Adipose tissue (tissue), 3 donors: ENCODE measurements around the gene MED8. TPM values are rescaled to one million over a fixed set of nuclear protein-coding genes. Genes with fewer than 3 reads are reported as not detected.

Experiments used
- H3K27ac ChIP-seq: one replicate; pipeline ENCODE4 v1.5.1; 2013; ENCODE audit warnings: low read depth, low read length
- WGBS, 3 donors: extraction: QIAGEN DNeasy Blood & Tissue Kit; methylation state at CpG; one replicate each; pipeline ENCODE4 v1.1.7; 2013; 5-methylcytosine and 5-hydroxymethylcytosine counted together
- polyA plus RNA-seq, 3 donors: library from polyadenylated mRNA; stranded (reverse); fragments of 200-250 nt; gene quantifications; one replicate each; pipeline ENCODE4 v1.2.3, GENCODE V29; 2013
- donor health status: healthy with polysubstance abuse.
- donor health status: Bipolar disorder and iron deficiency.
- donor health status: healthy.

MED8 gene
- polyA plus RNA-seq, 3 donors = 20.5 to 33.4 (median 28.6) TPM

- WGBS, 3 donors = 34 to 68% (median 53%) methylated on average over 11 of the region's 11 CpGs
- H3K27ac ChIP-seq = no peak overlapping the region
These were observed 39.9 kb downstream of the MED8 start for GRCh38 chr1:43349594-43350306.

DNA sequence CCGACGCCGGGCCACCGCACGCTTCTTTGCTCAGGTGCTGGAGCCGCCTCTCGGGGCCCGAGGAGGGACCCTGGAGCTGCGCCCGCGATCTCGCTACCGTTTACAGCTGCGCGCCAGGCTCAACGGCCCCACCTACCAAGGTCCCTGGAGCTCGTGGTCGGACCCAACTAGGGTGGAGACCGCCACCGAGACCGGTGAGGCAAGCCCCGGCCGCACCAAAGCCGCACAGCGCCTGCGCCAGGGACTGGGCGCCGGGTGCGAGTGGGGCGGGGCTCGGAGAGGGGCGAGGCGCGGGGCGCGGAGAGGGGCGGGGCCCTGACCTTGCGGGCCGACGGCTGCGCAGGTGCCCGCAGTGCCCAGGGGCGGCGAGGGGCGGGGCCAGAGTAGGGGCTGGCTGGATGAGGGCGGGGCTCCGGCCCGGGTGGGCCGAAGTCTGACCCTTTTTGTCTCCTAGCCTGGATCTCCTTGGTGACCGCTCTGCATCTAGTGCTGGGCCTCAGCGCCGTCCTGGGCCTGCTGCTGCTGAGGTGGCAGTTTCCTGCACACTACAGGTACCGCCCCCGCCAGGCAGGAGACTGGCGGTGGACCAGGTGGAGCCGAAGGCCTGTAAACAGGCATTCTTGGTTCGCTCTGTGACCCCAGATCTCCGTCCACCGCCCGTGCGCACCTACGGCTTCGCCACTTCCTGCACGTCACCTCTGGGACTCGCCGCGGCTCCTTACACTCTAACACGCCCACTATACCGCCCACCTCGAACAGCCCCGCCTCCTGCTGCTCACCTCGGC is 40.6 kb downstream of the MED8 start:
- WGBS, 3 donors = 14 to 29% (median 26%) methylated on average over 64 to 72 of the region's 72 CpGs
- H3K27ac ChIP-seq = no peak overlapping the region

GRCh38 chr1:43348343-43348808 is 41.2 kb downstream of the MED8 start:
- WGBS, 3 donors = 17 to 50% (median 45%) methylated on average over 22 of the region's 22 CpGs
- no peak overlapping the region for H3K27ac ChIP-seq

GRCh38 chr1:43346636-43347035 is 43.0 kb downstream of the MED8 start:
- WGBS, 3 donors = 92 to 96% (median 92%) methylated on average over 5 of the region's 5 CpGs

GRCh38 chr1:43345120-43345519 is 44.5 kb downstream of the MED8 start:
- 53 to 66% (median 55%) methylated on average over 3 of the region's 3 CpGs for WGBS, 3 donors
- H3K27ac ChIP-seq = no peak overlapping the region

More at GRCh38 chr1:43346636-43347035, 43.0 kb downstream of the MED8 start:
- no peak overlapping the region for H3K27ac ChIP-seq

DNA sequence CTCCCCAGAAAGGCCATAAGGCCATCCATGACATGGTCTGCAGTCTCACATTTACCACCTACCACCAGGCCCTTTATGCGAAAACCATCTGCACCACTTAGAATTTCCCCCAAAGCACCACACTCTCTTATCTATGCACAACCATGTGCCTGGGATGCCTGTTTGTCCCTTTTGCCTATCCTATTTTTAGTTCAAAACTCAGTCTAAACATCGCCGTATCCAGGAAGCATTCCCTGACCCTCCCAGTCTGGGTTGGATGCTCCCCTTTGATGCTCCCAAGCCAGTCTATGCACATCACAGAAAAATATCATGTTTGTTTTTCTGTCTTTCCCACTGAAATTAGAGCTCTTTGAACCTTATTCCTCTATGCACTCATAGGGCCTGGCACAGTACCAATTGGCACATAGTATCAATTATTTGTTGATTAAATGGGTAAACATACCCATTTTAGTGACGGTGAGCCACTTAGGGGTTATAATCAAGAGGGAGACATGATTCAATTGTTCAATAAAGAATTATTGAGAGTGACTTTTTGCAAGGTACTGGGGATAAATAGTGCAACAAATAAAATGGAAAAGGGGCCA is 45.2 kb downstream of the MED8 start:
- WGBS, 3 donors = 65 to 79% (median 67%) methylated on average over 4 of the region's 4 CpGs

DNA sequence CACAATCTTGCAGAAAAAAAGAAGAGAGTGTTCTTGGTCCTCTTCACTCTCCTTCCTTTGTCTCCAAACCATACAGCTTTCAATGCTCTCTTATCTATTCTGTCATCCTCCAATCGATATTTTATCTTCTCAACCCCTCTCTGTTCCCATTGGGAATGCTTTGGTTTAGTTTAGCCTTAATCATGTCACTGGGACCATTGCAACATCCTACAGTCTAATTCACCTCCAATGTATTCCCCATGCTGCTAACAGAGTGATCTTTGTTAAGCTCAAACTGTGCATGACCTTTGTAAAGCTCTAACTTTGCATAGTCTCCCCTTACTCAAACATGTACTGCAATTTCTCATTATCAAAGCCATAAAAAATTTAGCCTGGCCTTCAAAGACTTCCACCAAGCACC is 49.0 kb downstream of the MED8 start:
- no peak overlapping the region for H3K27ac ChIP-seq
- 33 to 78% (median 72%) methylated on average over 1 of the region's 1 CpG for WGBS, 3 donors

More for the DNA sequence above, 45.2 kb downstream of the MED8 start:
- no peak overlapping the region for H3K27ac ChIP-seq

DNA sequence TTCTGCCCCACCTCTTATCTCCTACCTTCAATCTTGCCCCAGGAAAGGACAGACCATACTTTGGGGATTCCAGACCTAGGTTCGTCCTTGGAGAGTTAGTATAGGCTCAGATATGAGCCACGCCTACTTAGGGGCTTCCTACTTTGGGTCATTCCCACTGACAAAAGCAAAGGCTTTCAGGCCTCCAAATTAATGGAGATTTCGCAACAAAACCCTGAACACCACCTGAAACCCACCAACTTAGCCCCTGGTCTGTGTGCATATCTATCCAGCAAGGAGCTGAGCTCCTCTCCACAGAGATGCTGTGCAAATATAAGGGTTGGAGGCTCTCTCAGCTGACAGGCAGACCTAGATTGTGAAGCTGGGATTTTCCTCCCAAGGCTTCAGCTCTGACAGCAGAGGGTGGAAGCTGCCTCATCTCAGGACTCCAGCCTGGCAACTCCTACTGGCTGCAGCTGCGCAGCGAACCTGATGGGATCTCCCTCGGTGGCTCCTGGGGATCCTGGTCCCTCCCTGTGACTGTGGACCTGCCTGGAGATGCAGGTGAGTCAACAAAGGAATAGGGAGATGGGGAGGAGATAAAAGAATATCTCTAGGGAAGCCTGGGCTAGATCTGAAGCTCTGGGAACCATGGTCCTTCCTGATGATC is 49.9 kb downstream of the MED8 start:
- no peak overlapping the region for H3K27ac ChIP-seq
- WGBS, 3 donors = 90 to 93% (median 92%) methylated on average over 6 of the region's 6 CpGs

DNA sequence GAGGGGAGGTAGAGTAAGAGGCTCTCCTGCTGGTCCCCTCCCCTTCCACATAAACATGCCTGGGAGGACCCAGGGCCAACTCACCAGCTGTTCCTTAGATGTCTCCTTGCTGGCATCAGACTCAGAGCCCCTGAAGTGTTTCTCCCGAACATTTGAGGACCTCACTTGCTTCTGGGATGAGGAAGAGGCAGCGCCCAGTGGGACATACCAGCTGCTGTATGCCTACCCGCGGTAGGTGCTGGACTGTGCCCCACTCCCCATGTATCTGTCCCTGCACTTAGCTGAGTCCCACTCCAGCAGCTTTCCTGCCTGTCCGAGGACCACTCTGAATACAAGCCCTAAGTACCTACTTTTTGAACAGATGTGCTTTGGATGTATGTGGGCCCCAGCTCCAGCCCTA is 51.6 kb downstream of the MED8 start:
- no peak overlapping the region for H3K27ac ChIP-seq
- WGBS, 3 donors = 50 to 95% (median 72%) methylated on average over 5 of the region's 5 CpGs

- no peak within 1 kb of the TSS for H3K27ac ChIP-seq
- WGBS, 3 donors = 49 to 87% (median 49%) methylated on average over 3 of the region's 3 CpGs
These were observed 52.0 kb downstream of the MED8 start, which contains the start of gene MPL for GRCh38 chr1:43337588-43337987. MPL (plus strand) TSS chr1:43337818; CDS start chr1:43337849, 31 bp downstream.

DNA sequence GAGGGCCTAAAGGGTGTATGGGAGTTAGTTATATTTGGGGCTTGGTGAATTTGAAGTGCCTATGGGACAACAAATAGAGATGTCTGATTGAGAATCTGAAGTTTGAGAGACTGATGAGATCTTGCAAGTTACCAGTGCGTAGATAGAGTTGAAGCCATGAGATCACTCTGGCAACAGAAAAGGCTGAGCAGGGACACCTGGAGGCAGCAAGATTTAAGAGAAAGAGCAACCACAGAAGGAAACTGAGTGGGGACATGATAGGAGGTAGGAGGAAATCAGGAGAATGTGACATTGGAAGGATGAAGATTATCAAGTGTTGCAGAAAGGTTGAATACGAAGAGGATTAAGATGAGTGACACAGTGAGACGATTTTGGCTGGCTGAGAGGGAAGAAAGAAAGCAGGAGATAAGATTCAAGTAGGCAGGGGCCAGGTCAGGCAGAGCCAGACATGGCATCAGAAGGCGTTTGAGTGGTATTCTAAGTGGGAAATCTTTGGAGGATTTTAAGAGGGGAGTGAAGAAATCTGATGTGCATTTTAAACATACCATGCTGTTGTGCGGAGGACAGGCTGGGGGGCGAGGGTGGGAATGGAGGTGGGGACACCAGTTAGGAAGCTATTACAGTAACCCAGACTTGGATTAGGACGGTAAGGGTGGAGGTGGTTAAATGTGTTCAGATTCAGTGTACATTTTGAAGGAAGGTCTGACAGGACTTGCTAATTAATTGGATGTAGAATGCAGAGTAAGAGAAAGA is 55.0 kb downstream of the MED8 start:
- H3K27ac ChIP-seq = no peak overlapping the region
- 73 to 77% (median 75%) methylated on average over 7 of the region's 7 CpGs for WGBS, 3 donors

Other genes with a start within 250 kb of the MED8 start
- gene EBNA1BP2, start 217.5 kb downstream of the MED8 start, polyA plus RNA-seq = 10 to 100 TPM; 32.2 to 69.6 (median 42.6) TPM
- under 1 TPM; 0.07 to 0.11 (median 0.07) TPM for gene CFAP57, start 217.5 kb downstream of the MED8 start, polyA plus RNA-seq
- 10 to 100 TPM in 1 of 3 donors, 1 to 10 TPM in 1, not detected in 1; 2.5 to 45.3 TPM for gene TMEM125, start 119.8 kb downstream of the MED8 start, polyA plus RNA-seq
- 10 to 100 TPM in 1 of 3 donors, 1 to 10 TPM in 1, under 1 TPM in 1; 0.22 to 14.5 (median 2.8) TPM for gene C1orf210, start 104.2 kb downstream of the MED8 start, polyA plus RNA-seq
- 10 to 100 TPM; 10.2 to 56.7 (median 55.3) TPM for gene TIE1, start 88.8 kb downstream of the MED8 start, polyA plus RNA-seq
- under 1 TPM in 2 of 3 donors, not detected in 1; 0.07 to 0.08 TPM for gene MPL, start 52.0 kb downstream of the MED8 start, polyA plus RNA-seq
- 1 to 10 TPM in 1 of 3 donors, under 1 TPM in 2; 0.55 to 1.5 (median 0.89) TPM for gene CDC20, start 30.8 kb downstream of the MED8 start, polyA plus RNA-seq
- gene ELOVL1, start 21.8 kb downstream of the MED8 start, polyA plus RNA-seq = 100 to 1,000 TPM in 1 of 3 donors, 10 to 100 TPM in 2; 53.1 to 132 (median 61.7) TPM
- 10 to 100 TPM in 2 of 3 donors, 1 to 10 TPM in 1; 8.9 to 24.1 (median 15.1) TPM for gene SZT2, start 99 bp upstream of the MED8 start, polyA plus RNA-seq
- gene HYI, start 64.1 kb upstream of the MED8 start, polyA plus RNA-seq = 10 to 100 TPM; 64.0 to 95.1 (median 64.2) TPM
- gene PTPRF, start 141.1 kb upstream of the MED8 start, polyA plus RNA-seq = 100 to 1,000 TPM in 1 of 3 donors, 10 to 100 TPM in 2; 44.3 to 213 (median 48.9) TPM